Kidney (tissue), 14 donors: ENCODE measurements around the gene USP33. TPM values are rescaled to one million over a fixed set of nuclear protein-coding genes. Genes with fewer than 3 reads are reported as not detected.
"Not testable (repeated sequence)": the region's sequence is repeated elsewhere in the genome, so short reads cannot be mapped to it uniquely, and the experiment has no call there.

Experiments used
- DNase-seq, 5 donors: peaks; one replicate each; pipeline ENCODE4 v3.0.0-alpha.2; 2013 to 2020
- FAIRE-seq: peaks from 2 replicates; lab custom pipeline; 2012; peaks lifted over from hg19 to GRCh38; lab: Jason Lieb, UNC
- H3K27ac ChIP-seq, 2 donors: one replicate each; pipeline ENCODE4 v1.7.0; 2013; ENCODE audit warnings: low read depth in 2 of 2, low read length in 2 of 2, inconsistent platforms in 1 of 2
- H3K27me3 ChIP-seq: one replicate; pipeline ENCODE4 v1.7.1; 2013; ENCODE audit warnings: low read length, inconsistent platforms; ENCODE audit not compliant: control insufficient read depth, insufficient read depth
- H3K36me3 ChIP-seq, 3 donors: one replicate each; pipeline versions ENCODE4 v1.7.0 to v1.7.1; 2013; ENCODE audit warnings: low read length in 3 of 3, control low read depth in 1 of 3, inconsistent platforms in 1 of 3; ENCODE audit not compliant: insufficient read depth in 3 of 3, control insufficient read depth in 2 of 3
- H3K4me1 ChIP-seq, 3 donors: one replicate each; pipeline versions ENCODE4 v1.7.0 to v1.7.1; 2013; ENCODE audit warnings: low read length in 3 of 3, inconsistent platforms in 1 of 3, low read depth in 1 of 3; ENCODE audit not compliant: control insufficient read depth in 2 of 3, insufficient read depth in 2 of 3
- H3K4me3 ChIP-seq, 3 donors: one replicate each; pipeline versions ENCODE4 v1.7.0 to v1.8.1; 2013; ENCODE audit warnings: low read length in 3 of 3, control low read depth in 1 of 3, inconsistent platforms in 1 of 3
- H3K9ac ChIP-seq, 3 donors: one replicate each; pipeline versions ENCODE4 v1.7.0 to v1.7.1; 2013; ENCODE audit warnings: low read length in 3 of 3, control low read depth in 1 of 3, inconsistent platforms in 1 of 3
- H3K9me3 ChIP-seq, 3 donors: one replicate each; pipeline versions ENCODE4 v1.7.0 to v1.7.1; 2013; ENCODE audit warnings: low read length in 3 of 3, control low read depth in 1 of 3, inconsistent platforms in 1 of 3; ENCODE audit not compliant: control insufficient read depth in 2 of 3, insufficient read depth in 1 of 3
- CTCF ChIP-seq: IDR thresholded peaks from 3 replicates; pipeline ENCODE4 v1.5.1; 2012; ENCODE audit warnings: mild to moderate bottlenecking, moderate library complexity, borderline replicate concordance; ENCODE audit not compliant: insufficient read depth; ENCODE audit errors: extremely low read depth
- intact Hi-C: fragments of 100-400 bp; cut with DNase I; formaldehyde crosslinking; loops from one replicate; pipeline ENCODE4 v1.11.1; 2022
- polyA plus RNA-seq: library from polyadenylated mRNA; stranded (reverse); fragments of 350-450 nt; fragmentation: Illumina TruSeq; extraction: RNeasy Lipid Tissue Mini Kit (QIAGEN cat#74804); gene quantifications from one replicate; pipeline ENCODE4 v1.2.3, GENCODE V29; 2014; ENCODE audit warnings: low read depth, low replicate concordance; ENCODE audit not compliant: insufficient read depth
- total RNA-seq: library from RNA; stranded (reverse); fragmentation: NEBNext Ultra II Directional; extraction: Animal tissue kit (Norgen Biotek cat#: 25700); gene quantifications from one replicate; pipeline ENCODE4 v1.2.1, GENCODE V29; 2021
- donor health status: control.
- donor health status: control.
- donor health status: control.
- donor health status: control.
- donor health status: control.
- donor health status: DM: yes; HTN: yes; CAD: no.
- donor health status: Normal renal cell carcinoma (clear cell type).

The USP33 gene
- total and polyA plus RNA-seq, 2 donors from 2014 or later, result 25.7 to 63.3 TPM

- no peak for TF ChIP-seq CTCF
- Histone ChIP-seq H3K9me3 (no peaks in the 10 kb centered on the region), H3K9ac (no peak overlapping the region), H3K27ac (no peak overlapping the region), H3K4me1 (peaks cover 2 to 12% (median 9%) of the 10 kb centered on the region in 3 donors), H3K27me3 (no peaks in the 10 kb centered on the region), H3K36me3 (peaks cover 0 to 5% (median 0%) of the 10 kb centered on the region in 3 donors), H3K4me3 (no peak overlapping the region)
- intact Hi-C loops, result no loop called here
- DNase-seq (no peak), FAIRE-seq (no peak)
Measured at GRCh38 chr1:77680173-77680572, 79.5 kb downstream of the USP33 start.

GRCh38 chr1:77678660-77679610, 80.7 kb downstream of the USP33 start:
- intact Hi-C loops, result no loop called here
- Histone ChIP-seq H3K9ac (no peak overlapping the region), H3K27me3 (no peaks in the 10 kb centered on the region), H3K4me1 (peaks cover 2 to 12% (median 9%) of the 10 kb centered on the region in 3 donors), H3K36me3 (peaks cover 0 to 5% (median 0%) of the 10 kb centered on the region in 3 donors), H3K27ac (no peak overlapping the region), H3K9me3 (no peaks in the 10 kb centered on the region), H3K4me3 (no peak overlapping the region)
- FAIRE-seq, result no peak
- no peak for DNase-seq
- no peak for TF ChIP-seq CTCF

GRCh38 chr1:77674807-77675206, 84.8 kb downstream of the USP33 start:
- H3K27ac ChIP-seq, H3K27me3 ChIP-seq, DNase-seq, H3K9me3 ChIP-seq, H3K36me3 ChIP-seq, H3K9ac ChIP-seq, intact Hi-C loops, FAIRE-seq, H3K4me3 ChIP-seq, H3K4me1 ChIP-seq: not testable (repeated sequence)

- TF ChIP-seq CTCF, result no peak
- no peak overlapping the region for H3K9ac ChIP-seq
- DNase-seq (no peak), FAIRE-seq (no peak)
- H3K27me3 ChIP-seq, result no peaks in the 10 kb centered on the region
- no peak overlapping the region for H3K27ac ChIP-seq
- no peak overlapping the region for H3K4me3 ChIP-seq
- H3K9me3 ChIP-seq, result no peaks in the 10 kb centered on the region
- peaks cover 0 to 8% (median 2%) of the 10 kb centered on the region in 3 donors for H3K4me1 ChIP-seq
- peaks cover 0 to 5% (median 0%) of the 10 kb centered on the region in 3 donors for H3K36me3 ChIP-seq
- intact Hi-C loops, result no loop called here
Measured at GRCh38 chr1:77673716-77674355, 85.8 kb downstream of the USP33 start.
